Thymus (tissue), 11 donors: ENCODE data around the gene AGTR1. TPM values are rescaled to one million over a fixed set of nuclear protein-coding genes. Genes with fewer than 3 reads are reported as not detected.

ENCODE experiments used
- DNase-seq, 9 donors: peaks; one replicate each; pipeline ENCODE4 v3.0.0-alpha.2; 2013; ENCODE audit warnings: low spot score in 9 of 9, low read depth in 6 of 9, missing footprints in 1 of 9
- H3K27ac ChIP-seq, 2 donors: one replicate each; pipeline ENCODE4 v1.5.1; 2013; ENCODE audit warnings: control low read depth in 1 of 2, low read depth in 1 of 2, low read length in 1 of 2, mild to moderate bottlenecking in 1 of 2, moderate library complexity in 1 of 2
- H3K27me3 ChIP-seq, 2 donors: one replicate each; pipeline ENCODE4 v1.5.1; 2013; ENCODE audit warnings: low read length in 1 of 2; ENCODE audit not compliant: control insufficient read depth in 2 of 2, insufficient read depth in 1 of 2
- H3K36me3 ChIP-seq, 2 donors: one replicate each; pipeline ENCODE4 v1.5.1; 2013; ENCODE audit warnings: low read length in 1 of 2, mild to moderate bottlenecking in 1 of 2, moderate library complexity in 1 of 2; ENCODE audit not compliant: control insufficient read depth in 2 of 2, insufficient read depth in 2 of 2
- H3K4me1 ChIP-seq, 2 donors: one replicate each; pipeline ENCODE4 v1.5.1; 2013; ENCODE audit warnings: low read length in 2 of 2; ENCODE audit not compliant: control insufficient read depth in 2 of 2, insufficient read depth in 2 of 2
- H3K4me3 ChIP-seq, 2 donors: one replicate each; pipeline ENCODE4 v1.5.1; 2013; ENCODE audit warnings: low read length in 2 of 2, control low read depth in 1 of 2, mild to moderate bottlenecking in 1 of 2
- H3K9me3 ChIP-seq, 2 donors: one replicate each; pipeline ENCODE4 v1.5.1; 2013; ENCODE audit warnings: low read length in 1 of 2, mild to moderate bottlenecking in 1 of 2; ENCODE audit not compliant: control insufficient read depth in 2 of 2, insufficient read depth in 1 of 2
- WGBS: extraction: QIAGEN DNeasy Blood & Tissue Kit; methylation state at CpG from one replicate; pipeline ENCODE4 v1.1.7; 2013; 5-methylcytosine and 5-hydroxymethylcytosine counted together
- polyA plus RNA-seq: library from polyadenylated mRNA; stranded (reverse); fragments of 200-250 nt; gene quantifications from one replicate; pipeline ENCODE4 v1.2.3, GENCODE V29; 2013
- total RNA-seq: library from RNA; stranded (reverse); fragments of 120-200 nt; gene quantifications from one replicate; pipeline ENCODE4 v1.2.4, GENCODE V29; 2013
- donor health status: healthy.

The AGTR1 gene
- total and polyA plus RNA-seq, 2 donors: 0.61 to 2.1 TPM

- no peaks in the 10 kb centered on the region for H3K4me1 ChIP-seq
- no peak overlapping the region for H3K4me3 ChIP-seq
- 97% methylated on average over 2 of the region's 2 CpGs for WGBS
- H3K27ac ChIP-seq: no peak overlapping the region
- H3K9me3 ChIP-seq: no peaks in the 10 kb centered on the region
- no peak for DNase-seq
- H3K36me3 ChIP-seq: no peaks in the 10 kb centered on the region
- no peaks in the 10 kb centered on the region for H3K27me3 ChIP-seq
Observed at GRCh38 chr3:148790370-148790769, 92.7 kb downstream of the AGTR1 start.

DNA sequence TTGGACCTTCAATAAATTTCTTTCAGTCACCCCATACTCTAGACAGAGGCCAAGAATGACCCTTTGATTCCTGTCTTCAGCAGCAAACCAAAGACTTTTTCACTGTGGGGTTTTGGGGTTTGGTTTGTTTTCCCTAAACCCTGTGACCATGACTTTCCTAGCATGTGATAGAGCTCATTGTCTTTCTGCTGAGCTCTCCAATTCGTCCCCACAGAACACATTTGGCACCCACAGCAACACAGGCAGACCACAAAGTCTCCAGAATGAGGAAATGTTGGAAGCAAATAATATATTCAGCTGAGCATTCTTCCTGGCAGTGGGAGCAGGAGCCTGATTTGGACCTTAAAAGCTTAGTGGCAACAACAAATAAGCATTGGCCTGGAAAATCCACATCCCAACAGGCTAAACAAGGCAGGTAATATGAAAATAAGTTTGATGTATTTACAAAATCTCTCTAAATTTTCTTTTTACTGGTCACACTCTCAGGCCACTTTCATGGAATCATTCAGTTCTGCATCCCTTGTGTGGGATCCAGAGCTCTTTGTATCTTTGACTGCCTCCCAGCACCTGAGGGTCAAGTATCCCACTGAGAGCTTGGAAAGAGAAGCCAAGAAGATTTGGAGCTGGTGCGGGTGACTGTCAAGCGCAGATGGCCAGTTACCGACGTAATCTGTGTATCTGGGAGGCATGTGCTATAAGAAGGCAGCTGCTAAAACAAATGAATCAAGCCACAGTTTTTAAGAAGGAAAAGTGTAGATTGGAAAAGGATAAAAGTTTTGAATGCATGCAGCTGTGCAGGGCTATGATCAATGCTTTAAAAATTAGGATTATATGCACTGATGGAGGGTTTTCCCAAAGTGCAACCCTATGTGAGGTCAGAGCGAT lies 93.4 kb downstream of the AGTR1 start:
- H3K4me3 ChIP-seq: no peak overlapping the region
- no peaks in the 10 kb centered on the region for H3K36me3 ChIP-seq
- 79% methylated on average over 6 of the region's 6 CpGs for WGBS
- DNase-seq: no peak
- no peaks in the 10 kb centered on the region for H3K4me1 ChIP-seq
- H3K9me3 ChIP-seq: no peaks in the 10 kb centered on the region
- no peak overlapping the region for H3K27ac ChIP-seq
- no peaks in the 10 kb centered on the region for H3K27me3 ChIP-seq

DNA sequence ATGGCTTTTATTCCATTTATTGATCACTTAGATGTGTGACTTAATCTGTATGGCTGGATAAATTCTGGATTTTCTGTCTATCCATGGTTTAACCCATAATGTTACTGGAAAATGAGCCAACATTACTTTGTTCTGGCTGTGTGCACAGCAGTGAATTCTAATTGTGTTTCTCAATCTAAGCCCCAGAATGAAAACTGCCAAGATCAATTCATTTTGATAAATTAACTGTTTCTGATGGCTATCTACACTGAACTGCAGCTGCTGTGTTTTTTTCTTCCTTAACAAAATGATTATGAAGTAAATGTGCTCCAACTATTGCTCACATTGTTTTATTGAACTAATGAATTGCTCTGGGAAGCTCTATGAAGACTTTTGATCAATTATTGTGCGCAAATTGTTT lies 94.2 kb downstream of the AGTR1 start:
- no peak overlapping the region for H3K27ac ChIP-seq
- H3K9me3 ChIP-seq: no peaks in the 10 kb centered on the region
- no peaks in the 10 kb centered on the region for H3K36me3 ChIP-seq
- no peak overlapping the region for H3K4me3 ChIP-seq
- DNase-seq: no peak
- WGBS: 98% methylated on average over 1 of the region's 1 CpG
- H3K27me3 ChIP-seq: no peaks in the 10 kb centered on the region
- no peaks in the 10 kb centered on the region for H3K4me1 ChIP-seq

DNA sequence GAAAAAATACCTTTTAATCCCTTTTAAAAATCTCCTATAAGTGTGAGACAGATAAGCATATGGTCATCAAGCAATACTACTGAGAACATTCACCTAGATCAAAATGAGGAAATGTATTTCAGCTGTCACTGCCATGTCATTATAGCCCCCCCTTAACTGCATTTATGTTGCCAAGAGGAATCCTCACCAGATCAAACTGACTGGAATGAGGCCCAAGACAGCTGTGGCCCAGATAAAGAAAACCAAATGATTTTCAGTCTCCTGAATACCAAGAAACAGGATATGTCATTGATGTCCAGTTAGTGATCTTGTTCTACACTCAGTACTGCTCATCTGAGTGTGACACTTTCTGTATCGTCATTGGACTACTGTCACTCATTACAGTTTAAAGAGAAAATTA lies 94.8 kb downstream of the AGTR1 start:
- DNase-seq: no peak
- H3K9me3 ChIP-seq: no peaks in the 10 kb centered on the region
- H3K27ac ChIP-seq: no peak overlapping the region
- no peaks in the 10 kb centered on the region for H3K27me3 ChIP-seq
- no peaks in the 10 kb centered on the region for H3K36me3 ChIP-seq
- 88% methylated on average over 1 of the region's 1 CpG for WGBS
- no peaks in the 10 kb centered on the region for H3K4me1 ChIP-seq
- H3K4me3 ChIP-seq: no peak overlapping the region

Other genes with a start within 250 kb of the AGTR1 start
- gene CPB1, start 129.9 kb downstream of the AGTR1 start, total RNA-seq: 0.28 TPM
- gene CPB1, start 129.9 kb downstream of the AGTR1 start, polyA plus RNA-seq: 0.71 TPM
- gene CPA3, start 167.4 kb downstream of the AGTR1 start, total RNA-seq: 6.3 TPM
- gene CPA3, start 167.4 kb downstream of the AGTR1 start, polyA plus RNA-seq: 1.0 TPM